Endothelial cell of umbilical vein (primary cell): ENCODE results near the gene CLDN5. TPM values are rescaled to one million over a fixed set of nuclear protein-coding genes. Genes with fewer than 3 reads are reported as not detected.

Experiments used
- BruUV-seq: library from RNA; stranded (reverse); fragments of 400-500 nt; replicated peaks from 2 replicates; lab custom pipeline; 2021; lab: Mats Ljungman, UMichigan
- CTCF ChIA-PET: fragments of 300-600, 350-600 bp; sonication (Branson Sonifier 250); formaldehyde crosslinking; loops from one replicate; lab custom pipeline; 2021; ENCODE audit warnings: antibody characterized with exemption, inconsistent platforms; lab: Charles Lee
- POLR2A ChIA-PET: fragments of 300-600, 350-600 bp; sonication (Branson Sonifier 250); formaldehyde crosslinking; loops from one replicate; lab custom pipeline; 2021; ENCODE audit warnings: antibody characterized with exemption, inconsistent platforms; lab: Charles Lee
- DNase-seq: peaks from one replicate; pipeline ENCODE4 v3.0.0-alpha.2; 2011; ENCODE audit warnings: low read depth, low spot score
- FAIRE-seq: peaks from 2 replicates; lab custom pipeline; 2011; peaks lifted over from hg19 to GRCh38; lab: Jason Lieb, UNC
- H2AFZ ChIP-seq: 2 replicates; pipeline ENCODE4 v1.6.0; 2012; ENCODE audit warnings: low read depth, low read length, control low read depth, inconsistent platforms
- H3K27ac ChIP-seq: 2 replicates; pipeline ENCODE4 v1.5.1; 2011; ENCODE audit warnings: low read depth, mild to moderate bottlenecking, control low read depth, low read length, moderate library complexity; ENCODE audit not compliant: insufficient read depth
- H3K27me3 ChIP-seq, 2 experiments: 2 replicates each; pipeline versions ENCODE4 v1.6.0 to v1.6.1; 2011; ENCODE audit warnings: low read length in 2 of 2, mixed read lengths in 1 of 2; ENCODE audit not compliant: control insufficient read depth in 2 of 2, insufficient read depth in 2 of 2
- H3K36me3 ChIP-seq, 2 experiments: 2 replicates in 1 of 2; 3 replicates in 1 of 2; pipeline ENCODE4 v1.5.1; 2011; ENCODE audit warnings: low read length in 2 of 2, mild to moderate bottlenecking in 1 of 2, moderate library complexity in 1 of 2; ENCODE audit not compliant: control insufficient read depth in 2 of 2, insufficient read depth in 2 of 2; ENCODE audit errors: extremely low read depth in 1 of 2
- H3K4me1 ChIP-seq: 3 replicates; pipeline ENCODE4 v1.5.1; 2011; ENCODE audit warnings: mild to moderate bottlenecking, low read length; ENCODE audit not compliant: control insufficient read depth, insufficient read depth; ENCODE audit errors: extremely low read depth
- H3K4me2 ChIP-seq: 2 replicates; pipeline ENCODE4 v1.6.1; 2011; ENCODE audit warnings: low read length, control low read depth, mixed read lengths; ENCODE audit not compliant: insufficient read depth
- H3K4me3 ChIP-seq, 3 experiments: fragments of 200-600 bp in 1 of 3; sonication (generic), shearing (Covaris generic) in 1 of 3; replicated peaks in 1 of 3; 2 replicates each; pipeline ENCODE4 v1.5.1; 2011 to 2016; ENCODE audit warnings: control low read depth in 3 of 3, low read length in 3 of 3, mild to moderate bottlenecking in 2 of 3, inconsistent platforms in 1 of 3, low read depth in 1 of 3, moderate library complexity in 1 of 3; ENCODE audit not compliant: insufficient read depth in 1 of 3
- H3K79me2 ChIP-seq: 2 replicates; pipeline ENCODE4 v1.6.0; 2012; ENCODE audit warnings: low read length, inconsistent platforms; ENCODE audit not compliant: control insufficient read depth, insufficient read depth
- H3K9ac ChIP-seq: replicated peaks from 2 replicates; pipeline ENCODE3; 2011; ENCODE audit warnings: low read length, control low read depth; ENCODE audit not compliant: insufficient read depth; ENCODE audit errors: extremely low read depth
- H3K9me1 ChIP-seq: replicated peaks from 3 replicates; pipeline ENCODE4 v1.6.0; 2011; ENCODE audit warnings: mild to moderate bottlenecking, low read length; ENCODE audit not compliant: control insufficient read depth, insufficient read depth; ENCODE audit errors: extremely low read depth
- H3K9me3 ChIP-seq: replicated peaks from 2 replicates; pipeline ENCODE4 v1.5.1; 2012; ENCODE audit warnings: low read length, inconsistent platforms; ENCODE audit not compliant: control insufficient read depth, insufficient read depth
- H4K20me1 ChIP-seq: replicated peaks from 2 replicates; pipeline ENCODE3; 2011; ENCODE audit warnings: mild to moderate bottlenecking, low read length; ENCODE audit not compliant: control insufficient read depth, insufficient read depth; ENCODE audit errors: extremely low read depth
- CTCF ChIP-seq, 2 donors: IDR thresholded peaks; 1 replicate in 1 of 2; 2 replicates in 1 of 2; pipeline ENCODE4 v1.5.1; 2011; ENCODE audit warnings: low read length in 2 of 2, mild to moderate bottlenecking in 2 of 2, moderate library complexity in 2 of 2, control low read depth in 1 of 2, inconsistent platforms in 1 of 2, low read depth in 1 of 2; ENCODE audit not compliant: insufficient read depth in 1 of 2; ENCODE audit errors: extremely low read depth in 1 of 2
- EZH2 ChIP-seq: IDR thresholded peaks from 2 replicates; pipeline ENCODE4 v1.6.1; 2012; ENCODE audit warnings: borderline replicate concordance, low read depth, mild to moderate bottlenecking, moderate library complexity, low read length, inconsistent platforms; ENCODE audit not compliant: severe bottlenecking
- FOS ChIP-seq: IDR thresholded peaks from 2 replicates; pipeline ENCODE4 v1.6.1; 2011; ENCODE audit warnings: mild to moderate bottlenecking, low read length, moderate library complexity, borderline replicate concordance; ENCODE audit not compliant: insufficient read depth
- GATA2 ChIP-seq: IDR thresholded peaks from 2 replicates; pipeline ENCODE4 v1.7.0; 2011; ENCODE audit warnings: low read depth, mild to moderate bottlenecking, moderate library complexity, mixed read lengths, low read length; ENCODE audit not compliant: insufficient read length, insufficient read depth
- JUN ChIP-seq: IDR thresholded peaks from 2 replicates; pipeline ENCODE4 v1.6.1; 2011; ENCODE audit warnings: borderline replicate concordance, low read depth; ENCODE audit not compliant: insufficient read length, insufficient read depth
- MAX ChIP-seq: IDR thresholded peaks from 2 replicates; pipeline ENCODE4 v1.6.1; 2011; ENCODE audit not compliant: insufficient read depth, insufficient read length
- MYC ChIP-seq: IDR thresholded peaks from one replicate; pipeline ENCODE4 v1.6.1; 2011; ENCODE audit warnings: mild to moderate bottlenecking, low read depth, low read length
- POLR2A ChIP-seq: IDR thresholded peaks from 2 replicates; pipeline ENCODE4 v1.6.1; 2012; ENCODE audit warnings: low read depth, mild to moderate bottlenecking, control low read depth, low read length
- POLR2AphosphoS5 ChIP-seq: IDR thresholded peaks from 2 replicates; pipeline ENCODE4 v1.6.1; 2012; ENCODE audit warnings: low read depth, mild to moderate bottlenecking, control low read depth, low read length, moderate library complexity; ENCODE audit not compliant: insufficient read depth
- dilution Hi-C: fragments of 300-500 bp; cut with MboI; formaldehyde crosslinking; loops from one replicate; pipeline ENCODE4 v1.15.0; 2019; ENCODE audit warnings: low sequenced_read_pairs; ENCODE audit not compliant: extremely low pct_ligation_motif_present
- intact Hi-C: fragments of 100-400 bp; cut with micrococcal nuclease; formaldehyde crosslinking; loops from one replicate; pipeline ENCODE4 v1.10.0; 2022
- polyA plus RNA-seq, 4 experiments: library from polyadenylated mRNA; depleted of rRNA in 3 of 4; stranded (reverse) in 3 of 4; unstranded in 1 of 4; fragments of >200 nt; gene quantifications; 2 replicates each; pipeline versions ENCODE4 v1.2.1 to v1.2.3, GENCODE V29; 2011 to 2012; ENCODE audit warnings: missing spikeins in 1 of 4
- total RNA-seq: library from RNA; stranded (reverse); gene quantifications from 2 replicates; pipeline ENCODE4 v1.2.3, GENCODE V29; 2021

Gene CLDN5
- total and polyA plus RNA-seq, 2 donors (not counting 3 experiments of a cell fraction or from before 2014, with no cell fraction given), result 198 to 252 TPM

- Histone ChIP-seq H3K79me2 (no peaks in the 10 kb centered on the region), H3K9me3 (no peaks in the 10 kb centered on the region), H3K9me1 (no peaks in the 10 kb centered on the region), H4K20me1 (no peaks in the 10 kb centered on the region), H3K9ac (no peak overlapping the region), H3K4me3 (no peak overlapping the region), H3K27ac (no peak overlapping the region), H2AFZ (no peak overlapping the region), H3K4me2 (no peak overlapping the region), H3K27me3 (no peaks in the 10 kb centered on the region), H3K36me3 (no peaks in the 10 kb centered on the region), H3K4me1 (no peaks in the 10 kb centered on the region)
- BruUV-seq, result no TSS peak
- FAIRE-seq (no peak), DNase-seq (no peak)
- ChIA-PET POLR2A (no interaction called here), CTCF (interaction anchor here (0.8 to 1.2 kb wide), 6 partner anchors 12 to 121 kb away, joined by 4 to 8 read pairs (median 5); no protein-coding TSS in a partner anchor)
- intact Hi-C loops (no loop called here), dilution Hi-C loops (no loop called here)
- no peak for TF ChIP-seq MAX
- TF ChIP-seq MYC, result no peak
- no peak for TF ChIP-seq FOS
- no peak for TF ChIP-seq JUN
- no peak for TF ChIP-seq CTCF (IDR thresholded peaks at IDR 0.05; ENCODE audit: extremely low read depth in 1 of 2, insufficient read depth in 1 of 2, low read depth in 1 of 2, low read length in 2 of 2)
- TF ChIP-seq POLR2A, result no peak
- no peak for TF ChIP-seq POLR2AphosphoS5
- no peak for TF ChIP-seq GATA2
- TF ChIP-seq EZH2, result no peak
Measured at GRCh38 chr22:19509191-19509590, 15.0 kb downstream of the CLDN5 start.
